Stimulated activated CD4-positive, alpha-beta T cell treated with anti-CD3 and anti-CD28 coated beads, Interleukin-4, amount 100 ng/mL, for 1 hour (primary cell): ENCODE data around the gene SMAD9.

Experiments
- DNase-seq: peaks from one replicate; pipeline ENCODE4 v3.0.0-alpha.2; 2020

The SMAD9 gene

DNA sequence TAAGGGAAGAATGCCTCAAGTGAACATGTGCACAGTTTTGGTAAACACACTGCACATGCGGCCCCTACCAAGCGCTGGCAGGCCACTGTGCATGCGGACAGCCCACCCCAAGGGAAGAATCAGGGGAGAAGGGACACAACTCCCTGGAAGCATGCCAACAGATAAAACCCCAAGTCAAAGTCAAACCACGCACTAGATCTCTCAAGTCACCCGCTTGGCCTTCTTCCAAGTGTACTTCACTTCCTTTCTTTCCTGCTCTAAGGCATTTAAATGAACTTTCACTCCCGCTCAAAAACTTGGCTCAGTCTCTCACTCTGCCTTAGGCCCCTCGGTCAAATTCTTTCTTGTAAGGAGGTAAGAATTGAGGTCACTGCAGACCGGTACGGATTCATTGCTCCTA is 105.6 kb downstream of the SMAD9 start:
- DNase-seq: no peak

DNA sequence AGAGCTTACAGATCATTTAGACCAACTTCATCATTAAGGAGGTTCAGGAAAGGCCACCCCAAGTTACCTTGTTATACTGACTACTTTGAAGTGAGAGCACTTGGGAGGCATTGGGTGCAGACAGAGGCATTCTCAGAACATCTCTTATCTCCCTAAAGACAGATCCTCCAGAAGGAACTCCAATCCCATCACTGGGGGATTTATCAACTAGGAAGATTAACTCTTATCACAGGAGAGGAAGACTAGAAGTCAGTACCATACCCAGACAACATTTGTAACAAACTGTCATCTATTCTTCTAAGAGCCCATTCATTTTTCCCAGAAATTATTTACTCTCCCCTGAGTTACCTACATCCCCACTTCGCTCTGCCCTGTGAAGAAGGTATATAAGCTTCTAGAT is 106.8 kb downstream of the SMAD9 start:
- DNase-seq: no peak

DNA sequence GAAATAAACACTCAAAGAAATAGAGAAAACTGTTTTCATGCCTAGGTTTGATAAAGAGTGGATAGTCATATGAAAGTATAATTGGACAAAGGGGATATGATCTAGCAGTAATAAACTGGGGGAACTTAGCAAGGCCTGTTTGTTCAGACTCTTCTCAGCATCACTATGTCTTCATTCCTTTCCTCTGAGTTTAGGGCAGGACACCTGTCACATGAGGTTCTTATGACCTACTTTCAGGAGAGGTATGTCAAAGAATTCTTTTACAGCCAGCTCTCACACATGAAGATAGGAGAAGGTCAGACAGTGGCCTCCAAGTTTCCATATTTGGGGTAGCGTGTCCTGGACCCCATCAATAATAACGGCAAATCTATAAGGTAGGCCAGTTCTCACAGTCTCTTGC is 112.4 kb downstream of the SMAD9 start:
- no peak for DNase-seq

DNA sequence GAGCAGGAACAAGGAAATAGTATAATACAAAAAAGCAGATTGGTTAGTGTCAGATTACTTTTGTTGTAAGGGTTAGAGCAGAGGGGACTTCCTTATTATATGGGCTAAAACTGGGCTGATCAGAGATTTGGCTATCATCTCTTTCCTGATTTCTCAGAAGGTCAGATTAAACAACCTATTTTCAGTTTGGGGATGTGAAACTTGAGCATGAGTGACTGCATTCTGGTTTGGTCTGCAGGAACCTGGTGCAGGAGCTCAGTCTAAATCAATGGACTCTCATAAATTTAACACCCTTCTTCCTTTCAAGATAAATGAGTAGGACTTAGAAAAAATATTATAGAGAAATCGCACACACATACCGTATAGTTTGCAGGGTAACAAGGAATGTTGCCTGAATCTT is 113.9 kb downstream of the SMAD9 start:
- DNase-seq: no peak

DNA sequence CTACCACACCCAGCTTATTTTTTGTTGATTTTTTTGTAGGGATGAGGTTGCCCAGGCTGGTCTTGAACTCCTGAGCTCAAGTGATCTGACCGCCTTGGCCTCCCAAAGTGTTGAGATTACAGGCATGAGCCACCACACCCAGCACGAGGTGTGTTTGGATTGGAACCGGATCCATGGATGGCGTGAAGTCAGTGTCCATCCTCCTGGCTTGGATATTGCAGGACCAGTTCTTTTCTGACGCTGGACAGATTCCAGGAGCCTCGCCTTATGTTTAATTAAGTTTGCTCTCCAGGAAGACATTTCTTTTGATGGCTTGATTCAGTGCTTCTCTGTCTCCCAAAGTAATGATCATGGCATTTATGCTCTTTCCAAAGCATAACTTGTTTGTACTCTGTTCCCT is 115.5 kb downstream of the SMAD9 start:
- DNase-seq: no peak

DNA sequence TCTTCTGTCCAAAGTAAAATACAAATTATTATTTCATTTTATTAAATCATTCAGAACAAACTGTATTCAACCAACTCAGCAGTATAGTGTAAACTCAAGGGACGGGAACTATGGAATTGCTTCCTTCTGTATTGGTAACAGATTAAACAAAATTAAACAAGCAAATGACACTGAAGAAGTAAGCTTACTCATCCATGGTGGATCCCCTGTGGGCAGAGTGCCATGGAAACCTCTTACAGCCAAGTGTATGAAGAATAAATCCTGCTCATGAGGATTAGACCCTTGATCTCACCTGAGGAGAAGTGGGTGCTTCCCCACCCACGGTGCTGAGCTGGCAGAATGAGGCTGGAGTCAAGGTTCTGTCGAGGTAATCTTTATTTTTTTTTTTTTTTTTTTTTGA is 119.0 kb downstream of the SMAD9 start:
- no peak for DNase-seq

DNA sequence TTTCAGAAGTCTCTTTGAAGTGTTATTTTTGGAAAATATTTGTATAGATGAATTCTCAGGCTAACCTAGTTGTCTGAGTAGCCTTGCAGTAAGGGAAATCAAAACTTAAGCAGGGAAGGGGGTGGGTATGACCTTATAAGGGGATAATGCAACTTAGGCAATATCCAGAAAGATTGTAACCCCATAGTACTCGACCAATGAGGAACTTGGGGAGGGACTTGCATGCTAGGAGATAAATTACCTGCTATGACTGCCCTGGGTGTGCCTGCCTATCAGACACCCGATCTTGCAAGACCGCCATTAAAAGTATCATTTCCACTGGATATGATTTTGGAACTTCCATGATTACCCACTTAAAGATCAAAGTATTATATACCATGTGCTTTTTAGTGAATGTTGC is 124.0 kb downstream of the SMAD9 start:
- DNase-seq: no peak

DNA sequence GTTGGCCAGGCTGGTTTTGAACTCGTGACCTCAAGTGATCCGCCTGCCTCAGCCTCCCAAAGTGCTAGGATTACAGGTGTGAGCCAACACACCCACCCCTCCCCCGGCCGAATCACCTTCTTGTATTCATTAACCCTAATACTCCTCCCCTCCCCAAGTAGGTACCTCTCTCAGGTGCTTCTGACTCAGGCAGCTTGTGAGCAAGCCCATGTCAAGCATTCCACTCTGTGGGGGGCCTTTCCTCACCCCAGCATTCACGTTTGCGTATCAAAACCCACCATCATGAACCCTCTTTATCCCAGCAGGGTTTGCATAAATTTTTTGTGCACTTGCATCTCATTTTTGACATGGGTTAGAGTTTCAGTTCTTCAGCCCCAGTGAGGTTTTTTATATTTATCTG is 124.6 kb downstream of the SMAD9 start:
- no peak for DNase-seq
